SW480 (cell line): ENCODE data around the gene ASIC2.

Experiments used
- DNase-seq: peaks from one replicate; pipeline ENCODE4 v3.0.0-alpha.2; 2016; ENCODE audit warnings: low spot score

The ASIC2 gene

GRCh38 chr17:33288954-33289353 is 4.1 kb downstream of the ASIC2 start:
- peak; percentile 18 for DNase-seq

- no peak for DNase-seq
Observed at GRCh38 chr17:33287096-33287725, 5.9 kb downstream of the ASIC2 start.

DNA sequence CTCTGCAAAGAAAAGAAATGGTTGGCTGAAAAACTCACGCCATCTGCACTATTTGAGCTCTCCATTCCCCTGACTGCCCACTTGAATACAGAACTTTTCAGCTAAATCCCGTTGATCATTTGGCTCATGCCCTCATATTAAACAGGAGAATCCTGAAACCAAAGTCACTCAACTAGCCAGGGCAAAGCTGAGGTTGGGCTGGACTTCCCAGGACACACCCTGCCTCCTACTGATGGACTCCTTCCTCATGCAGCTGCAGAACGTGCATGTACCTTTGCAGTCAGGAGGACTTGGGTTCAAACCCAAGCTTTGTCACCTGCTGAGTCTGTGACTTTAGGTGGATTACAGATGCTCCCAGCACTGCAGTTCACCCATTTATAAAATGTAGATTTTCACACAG is 7.7 kb downstream of the ASIC2 start:
- DNase-seq: no peak

DNA sequence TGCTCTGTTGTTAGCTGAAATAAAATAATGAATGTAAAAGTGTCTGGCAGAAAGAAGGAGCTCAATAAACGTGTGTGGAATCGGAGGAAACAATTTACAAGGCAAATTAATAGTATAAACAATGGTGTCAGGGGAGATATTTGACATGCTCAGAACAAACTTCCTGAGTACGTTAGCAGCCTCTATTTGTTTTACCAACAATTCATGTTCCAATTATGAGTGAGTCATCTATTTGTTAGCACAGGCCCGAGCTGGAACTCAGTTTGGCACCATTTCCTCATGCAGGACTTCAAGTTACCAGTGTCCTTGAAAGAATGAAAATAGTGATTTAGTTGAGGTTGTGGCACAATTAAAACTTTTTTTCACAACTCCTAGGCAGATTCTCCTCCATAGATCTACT is 9.1 kb downstream of the ASIC2 start:
- peak; percentile 53 for DNase-seq

GRCh38 chr17:33280162-33280943 is 12.7 kb downstream of the ASIC2 start:
- no peak for DNase-seq

DNA sequence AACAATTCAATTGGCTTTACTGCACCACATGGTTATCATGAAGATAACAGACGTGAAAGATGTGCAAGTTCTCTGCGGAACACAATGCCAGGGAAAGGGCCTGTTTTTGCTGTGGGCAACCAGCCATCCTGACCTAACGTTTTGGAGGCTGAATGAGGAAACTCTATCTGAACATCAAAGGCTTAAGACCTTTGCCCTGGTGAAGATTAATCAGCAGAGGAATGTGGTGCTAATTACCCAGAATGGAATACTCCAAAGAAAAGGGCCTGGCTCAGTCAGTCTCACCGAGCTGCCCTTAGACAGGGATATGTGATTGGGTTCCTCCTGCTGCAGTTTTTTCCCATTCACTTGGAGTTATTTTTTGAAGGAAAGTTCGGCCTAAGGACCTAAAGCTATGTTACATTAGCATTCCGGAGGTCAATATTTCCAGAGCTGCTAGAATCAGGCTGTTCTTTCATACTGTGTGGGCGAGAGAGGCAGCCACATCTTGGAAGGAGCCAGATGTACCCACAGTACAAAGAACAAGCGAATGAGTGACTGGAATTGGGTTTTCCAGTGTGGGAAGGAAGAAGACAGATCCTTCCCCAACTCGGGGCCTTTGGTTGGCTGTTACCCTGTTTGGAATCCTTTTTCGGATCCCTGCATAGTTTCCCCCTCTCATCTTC is 15.5 kb downstream of the ASIC2 start:
- DNase-seq: peak; percentile 60

GRCh38 chr17:33273743-33274410 is 19.2 kb downstream of the ASIC2 start:
- no peak for DNase-seq

GRCh38 chr17:33273271-33273670 is 19.8 kb downstream of the ASIC2 start:
- no peak for DNase-seq

- no peak for DNase-seq
Observed at GRCh38 chr17:33272438-33272837, 20.7 kb downstream of the ASIC2 start.

GRCh38 chr17:33269337-33270060 is 23.6 kb downstream of the ASIC2 start:
- no peak for DNase-seq

- DNase-seq: no peak
Observed at GRCh38 chr17:33267851-33268548, 25.1 kb downstream of the ASIC2 start.

GRCh38 chr17:33267271-33267790 is 25.8 kb downstream of the ASIC2 start:
- DNase-seq: peak; percentile 27

DNA sequence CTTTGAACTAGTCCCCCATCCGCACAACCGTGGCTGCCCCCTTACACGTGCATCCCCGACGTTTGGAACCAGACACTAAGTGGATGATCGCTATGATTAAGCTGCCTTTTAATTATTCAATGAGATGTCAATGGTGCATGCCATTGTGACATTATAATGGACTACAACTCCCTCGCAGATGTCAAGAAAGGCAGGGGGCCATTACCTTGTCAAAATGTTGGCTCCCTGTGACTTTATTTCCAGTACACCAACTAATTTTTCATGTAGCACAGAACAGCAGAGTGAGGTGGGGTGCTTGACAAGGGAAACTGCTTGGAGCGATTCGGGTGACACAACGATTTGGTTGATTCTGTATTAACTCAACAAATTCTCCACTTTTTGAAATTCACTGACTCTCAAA is 26.5 kb downstream of the ASIC2 start:
- DNase-seq: no peak

- no peak for DNase-seq
Observed at GRCh38 chr17:33266116-33266515, 27.0 kb downstream of the ASIC2 start.

GRCh38 chr17:33263396-33263795 is 29.7 kb downstream of the ASIC2 start:
- no peak for DNase-seq

DNA sequence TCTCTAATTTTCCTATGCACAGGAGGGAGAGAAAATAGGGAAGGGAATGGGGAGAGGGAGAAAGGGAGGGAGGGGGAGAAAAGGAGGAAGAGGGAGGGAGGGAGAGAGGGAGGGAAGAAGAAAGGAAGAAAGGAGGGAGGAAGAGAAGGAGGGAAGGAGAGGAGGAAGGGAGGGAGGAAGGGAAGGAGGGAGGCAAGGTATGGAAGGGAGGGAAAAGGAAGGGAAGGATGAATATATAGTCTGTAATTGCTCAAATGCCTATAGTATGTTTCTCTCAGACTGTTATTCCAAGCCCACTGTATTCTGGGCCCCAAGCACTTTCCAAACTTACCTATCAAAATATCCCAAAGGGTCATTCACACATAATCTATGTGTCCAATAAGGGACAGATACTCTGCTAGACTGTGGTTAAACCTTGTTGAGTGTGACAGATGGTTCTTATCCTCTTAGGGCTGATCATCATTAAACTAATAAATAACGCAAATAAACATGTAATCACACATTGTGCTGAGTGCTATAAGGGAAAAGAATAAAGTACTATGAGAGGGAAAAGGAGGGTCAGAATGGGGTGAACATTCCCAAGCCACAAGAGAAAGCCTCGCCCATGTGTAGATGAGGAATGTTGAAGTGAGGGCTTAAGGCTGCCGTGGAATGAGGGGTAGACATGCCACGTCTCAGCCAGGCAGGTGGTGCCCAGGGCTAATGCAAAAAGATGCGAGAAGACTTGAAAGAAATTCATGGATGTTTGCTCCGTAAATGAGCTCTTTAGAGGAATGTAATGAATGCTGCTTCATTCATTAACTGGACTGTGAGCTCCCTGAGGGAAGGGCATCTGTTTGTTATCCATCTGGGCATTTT is 30.6 kb downstream of the ASIC2 start:
- no peak for DNase-seq

GRCh38 chr17:33261820-33262219 is 31.3 kb downstream of the ASIC2 start:
- no peak for DNase-seq

GRCh38 chr17:33260638-33261037 is 32.5 kb downstream of the ASIC2 start:
- DNase-seq: no peak

GRCh38 chr17:33258296-33258695 is 34.8 kb downstream of the ASIC2 start:
- DNase-seq: no peak

DNA sequence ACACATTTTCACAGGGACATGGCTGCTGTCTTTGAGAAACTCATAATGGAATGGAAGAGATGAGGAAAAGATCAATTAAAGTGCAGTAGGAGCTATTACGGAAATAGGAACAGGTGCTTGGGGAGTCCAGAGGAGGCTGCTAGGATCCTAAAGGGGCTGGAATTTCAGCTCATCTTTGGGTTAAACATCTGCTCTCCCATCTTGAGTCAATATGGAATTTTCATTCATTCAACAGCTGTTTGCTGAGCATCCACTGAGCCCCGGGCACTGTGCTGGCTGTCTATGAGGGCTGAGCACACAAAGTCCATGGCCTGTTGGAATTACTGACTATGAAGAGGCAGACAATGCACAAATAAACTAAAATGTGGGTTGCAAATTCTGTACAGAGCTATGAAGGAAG is 47.9 kb downstream of the ASIC2 start:
- DNase-seq: no peak
